ENCODE data around the gene KCNJ16.

- no peak for TF ChIP-seq YY1 (IDR thresholded peaks at IDR 0.05; ENCODE audit: insufficient read depth, insufficient read length)
- TF ChIP-seq SUZ12 (IDR thresholded peaks at IDR 0.05; ENCODE audit: extremely low read depth, insufficient read depth, insufficient read length): no peak
Measured at GRCh38 chr17:70071127-70071526, 3.9 kb upstream of the KCNJ16 start.

Measured in NT2/D1 (cell line).